GM19455 (cell line): ENCODE measurements around the gene ZBTB7A.

Source experiments
- ATAC-seq: cut with Tn5 transposase; IDR thresholded peaks from one replicate; pipeline ENCODE4 v1.9.1; 2021; ENCODE audit not compliant: unreplicated experiment

Gene ZBTB7A

GRCh38 chr19:4057931-4058692 lies 8.6 kb downstream of the ZBTB7A start:
- no peak for ATAC-seq

GRCh38 chr19:4055209-4055552 lies 11.5 kb downstream of the ZBTB7A start:
- ATAC-seq = no peak

- ATAC-seq = no peak
Observed at GRCh38 chr19:4054441-4055208, 12.1 kb downstream of the ZBTB7A start.

GRCh38 chr19:4053423-4054324 lies 13.0 kb downstream of the ZBTB7A start:
- ATAC-seq = no peak

- no peak for ATAC-seq
Observed at GRCh38 chr19:4052993-4053422, 13.7 kb downstream of the ZBTB7A start.

GRCh38 chr19:4052114-4052992 lies 14.3 kb downstream of the ZBTB7A start:
- no peak for ATAC-seq

- ATAC-seq = no peak
Observed at GRCh38 chr19:4051175-4052101, 15.3 kb downstream of the ZBTB7A start.

GRCh38 chr19:4049432-4049831 lies 17.3 kb downstream of the ZBTB7A start:
- no peak for ATAC-seq

GRCh38 chr19:4046946-4047683 lies 19.6 kb downstream of the ZBTB7A start:
- ATAC-seq = no peak

GRCh38 chr19:4046362-4046691 lies 20.4 kb downstream of the ZBTB7A start:
- no peak for ATAC-seq

GRCh38 chr19:4045597-4046361 lies 20.9 kb downstream of the ZBTB7A start:
- ATAC-seq = no peak

GRCh38 chr19:4044990-4045465 lies 21.7 kb downstream of the ZBTB7A start:
- ATAC-seq = no peak

- no peak for ATAC-seq
Observed at GRCh38 chr19:4043966-4044715, 22.6 kb downstream of the ZBTB7A start.

GRCh38 chr19:4043401-4043800 lies 23.3 kb downstream of the ZBTB7A start:
- ATAC-seq = no peak

GRCh38 chr19:4042731-4043082 lies 24.0 kb downstream of the ZBTB7A start:
- ATAC-seq = no peak

GRCh38 chr19:4042064-4042730 lies 24.5 kb downstream of the ZBTB7A start:
- ATAC-seq = no peak
